ENCODE data around the gene NOVA2. TPM values are rescaled to one million over a fixed set of nuclear protein-coding genes. Genes with fewer than 3 reads are reported as not detected.

The NOVA2 gene
- total and polyA plus RNA-seq, 9 of the 15 experiments (the other 6 are each of a cell fraction or from before 2014, with no cell fraction given) = not detected

DNA sequence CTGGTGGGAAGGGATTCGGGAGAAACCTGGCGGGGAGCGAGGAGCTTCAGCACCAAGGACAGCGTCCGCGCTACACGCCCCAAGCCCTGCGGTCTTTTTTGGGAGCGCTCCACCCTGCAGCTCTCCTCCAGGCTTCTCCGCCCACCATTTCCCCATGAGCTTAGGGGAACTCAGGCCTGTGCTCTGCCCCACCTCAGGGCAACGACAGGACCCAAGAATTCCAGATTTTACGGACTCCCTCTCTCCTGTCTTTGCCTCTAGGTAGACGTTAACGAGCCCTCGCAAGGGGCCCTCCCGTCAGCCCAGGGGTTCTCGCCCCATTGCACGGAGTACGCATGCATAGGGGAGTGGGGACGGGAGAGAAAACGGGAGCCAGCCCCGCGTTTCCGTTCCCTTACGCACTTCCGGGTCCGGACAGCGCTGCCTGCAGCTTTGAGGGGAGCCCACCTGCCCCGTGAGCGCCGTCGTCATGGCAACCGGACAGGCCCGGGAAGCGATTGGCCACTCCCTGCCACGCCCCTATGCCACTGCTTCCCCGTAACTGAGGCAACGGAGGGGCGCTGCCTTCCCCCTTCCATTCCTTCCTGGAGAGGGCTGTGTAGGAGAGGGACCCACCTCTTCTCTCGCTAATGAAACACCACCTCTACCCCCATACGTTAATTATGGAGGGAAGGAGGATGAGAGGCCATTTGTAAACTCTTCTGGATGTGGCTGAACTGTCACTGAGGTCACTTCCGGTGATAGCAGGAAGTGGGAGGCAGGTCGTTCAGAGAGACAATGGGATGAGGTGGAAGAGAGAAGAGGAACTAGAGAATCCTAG, 20.8 kb downstream of the NOVA2 start (continued):
- peak; percentile 52; the same call in 1 of the 2 replicates for TF ChIP-seq DMBX1 (CRISPR knock-in tag; IDR thresholded peaks at IDR 0.05; ENCODE audit: borderline replicate concordance)
- no peak for TF ChIP-seq HMGN3 (IDR thresholded peaks at IDR 0.05; ENCODE audit: borderline replicate concordance, extremely low read depth, insufficient read length, low read depth, low read length)
- TF ChIP-seq, protein P1, sequence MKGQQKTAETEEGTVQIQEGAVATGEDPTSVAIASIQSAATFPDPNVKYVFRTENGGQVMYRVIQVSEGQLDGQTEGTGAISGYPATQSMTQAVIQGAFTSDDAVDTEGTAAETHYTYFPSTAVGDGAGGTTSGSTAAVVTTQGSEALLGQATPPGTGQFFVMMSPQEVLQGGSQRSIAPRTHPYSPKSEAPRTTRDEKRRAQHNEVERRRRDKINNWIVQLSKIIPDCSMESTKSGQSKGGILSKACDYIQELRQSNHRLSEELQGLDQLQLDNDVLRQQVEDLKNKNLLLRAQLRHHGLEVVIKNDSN (CRISPR knock-in tag; IDR thresholded peaks at IDR 0.05) = no peak
- TF ChIP-seq ILF3 (IDR thresholded peaks at IDR 0.05; ENCODE audit: borderline replicate concordance) = no peak
- TF ChIP-seq HDAC3 (IDR thresholded peaks at IDR 0.05; ENCODE audit: borderline replicate concordance, partially characterized antibody) = no peak
- no peak for TF ChIP-seq BACH1 (tag; IDR thresholded peaks at IDR 0.05)
- TF ChIP-seq SMAD4 (CRISPR knock-in tag; conservative IDR thresholded peaks at IDR 0.05) = no peak
- no peak for TF ChIP-seq SIX5 (IDR thresholded peaks at IDR 0.05; ENCODE audit: borderline replicate concordance in 1 of 2, insufficient read depth in 1 of 2, low read depth in 1 of 2, low read length in 2 of 2)
- TF ChIP-seq, protein P2, sequence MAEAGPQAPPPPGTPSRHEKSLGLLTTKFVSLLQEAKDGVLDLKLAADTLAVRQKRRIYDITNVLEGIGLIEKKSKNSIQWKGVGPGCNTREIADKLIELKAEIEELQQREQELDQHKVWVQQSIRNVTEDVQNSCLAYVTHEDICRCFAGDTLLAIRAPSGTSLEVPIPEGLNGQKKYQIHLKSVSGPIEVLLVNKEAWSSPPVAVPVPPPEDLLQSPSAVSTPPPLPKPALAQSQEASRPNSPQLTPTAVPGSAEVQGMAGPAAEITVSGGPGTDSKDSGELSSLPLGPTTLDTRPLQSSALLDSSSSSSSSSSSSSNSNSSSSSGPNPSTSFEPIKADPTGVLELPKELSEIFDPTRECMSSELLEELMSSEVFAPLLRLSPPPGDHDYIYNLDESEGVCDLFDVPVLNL (CRISPR knock-in tag; IDR thresholded peaks at IDR 0.05; ENCODE audit: low read depth) = no peak
- TF ChIP-seq RBBP5 (IDR thresholded peaks at IDR 0.05; ENCODE audit: borderline replicate concordance, insufficient read depth, low read length, poor library complexity, severe bottlenecking) = no peak
- TF ChIP-seq, protein P3, sequence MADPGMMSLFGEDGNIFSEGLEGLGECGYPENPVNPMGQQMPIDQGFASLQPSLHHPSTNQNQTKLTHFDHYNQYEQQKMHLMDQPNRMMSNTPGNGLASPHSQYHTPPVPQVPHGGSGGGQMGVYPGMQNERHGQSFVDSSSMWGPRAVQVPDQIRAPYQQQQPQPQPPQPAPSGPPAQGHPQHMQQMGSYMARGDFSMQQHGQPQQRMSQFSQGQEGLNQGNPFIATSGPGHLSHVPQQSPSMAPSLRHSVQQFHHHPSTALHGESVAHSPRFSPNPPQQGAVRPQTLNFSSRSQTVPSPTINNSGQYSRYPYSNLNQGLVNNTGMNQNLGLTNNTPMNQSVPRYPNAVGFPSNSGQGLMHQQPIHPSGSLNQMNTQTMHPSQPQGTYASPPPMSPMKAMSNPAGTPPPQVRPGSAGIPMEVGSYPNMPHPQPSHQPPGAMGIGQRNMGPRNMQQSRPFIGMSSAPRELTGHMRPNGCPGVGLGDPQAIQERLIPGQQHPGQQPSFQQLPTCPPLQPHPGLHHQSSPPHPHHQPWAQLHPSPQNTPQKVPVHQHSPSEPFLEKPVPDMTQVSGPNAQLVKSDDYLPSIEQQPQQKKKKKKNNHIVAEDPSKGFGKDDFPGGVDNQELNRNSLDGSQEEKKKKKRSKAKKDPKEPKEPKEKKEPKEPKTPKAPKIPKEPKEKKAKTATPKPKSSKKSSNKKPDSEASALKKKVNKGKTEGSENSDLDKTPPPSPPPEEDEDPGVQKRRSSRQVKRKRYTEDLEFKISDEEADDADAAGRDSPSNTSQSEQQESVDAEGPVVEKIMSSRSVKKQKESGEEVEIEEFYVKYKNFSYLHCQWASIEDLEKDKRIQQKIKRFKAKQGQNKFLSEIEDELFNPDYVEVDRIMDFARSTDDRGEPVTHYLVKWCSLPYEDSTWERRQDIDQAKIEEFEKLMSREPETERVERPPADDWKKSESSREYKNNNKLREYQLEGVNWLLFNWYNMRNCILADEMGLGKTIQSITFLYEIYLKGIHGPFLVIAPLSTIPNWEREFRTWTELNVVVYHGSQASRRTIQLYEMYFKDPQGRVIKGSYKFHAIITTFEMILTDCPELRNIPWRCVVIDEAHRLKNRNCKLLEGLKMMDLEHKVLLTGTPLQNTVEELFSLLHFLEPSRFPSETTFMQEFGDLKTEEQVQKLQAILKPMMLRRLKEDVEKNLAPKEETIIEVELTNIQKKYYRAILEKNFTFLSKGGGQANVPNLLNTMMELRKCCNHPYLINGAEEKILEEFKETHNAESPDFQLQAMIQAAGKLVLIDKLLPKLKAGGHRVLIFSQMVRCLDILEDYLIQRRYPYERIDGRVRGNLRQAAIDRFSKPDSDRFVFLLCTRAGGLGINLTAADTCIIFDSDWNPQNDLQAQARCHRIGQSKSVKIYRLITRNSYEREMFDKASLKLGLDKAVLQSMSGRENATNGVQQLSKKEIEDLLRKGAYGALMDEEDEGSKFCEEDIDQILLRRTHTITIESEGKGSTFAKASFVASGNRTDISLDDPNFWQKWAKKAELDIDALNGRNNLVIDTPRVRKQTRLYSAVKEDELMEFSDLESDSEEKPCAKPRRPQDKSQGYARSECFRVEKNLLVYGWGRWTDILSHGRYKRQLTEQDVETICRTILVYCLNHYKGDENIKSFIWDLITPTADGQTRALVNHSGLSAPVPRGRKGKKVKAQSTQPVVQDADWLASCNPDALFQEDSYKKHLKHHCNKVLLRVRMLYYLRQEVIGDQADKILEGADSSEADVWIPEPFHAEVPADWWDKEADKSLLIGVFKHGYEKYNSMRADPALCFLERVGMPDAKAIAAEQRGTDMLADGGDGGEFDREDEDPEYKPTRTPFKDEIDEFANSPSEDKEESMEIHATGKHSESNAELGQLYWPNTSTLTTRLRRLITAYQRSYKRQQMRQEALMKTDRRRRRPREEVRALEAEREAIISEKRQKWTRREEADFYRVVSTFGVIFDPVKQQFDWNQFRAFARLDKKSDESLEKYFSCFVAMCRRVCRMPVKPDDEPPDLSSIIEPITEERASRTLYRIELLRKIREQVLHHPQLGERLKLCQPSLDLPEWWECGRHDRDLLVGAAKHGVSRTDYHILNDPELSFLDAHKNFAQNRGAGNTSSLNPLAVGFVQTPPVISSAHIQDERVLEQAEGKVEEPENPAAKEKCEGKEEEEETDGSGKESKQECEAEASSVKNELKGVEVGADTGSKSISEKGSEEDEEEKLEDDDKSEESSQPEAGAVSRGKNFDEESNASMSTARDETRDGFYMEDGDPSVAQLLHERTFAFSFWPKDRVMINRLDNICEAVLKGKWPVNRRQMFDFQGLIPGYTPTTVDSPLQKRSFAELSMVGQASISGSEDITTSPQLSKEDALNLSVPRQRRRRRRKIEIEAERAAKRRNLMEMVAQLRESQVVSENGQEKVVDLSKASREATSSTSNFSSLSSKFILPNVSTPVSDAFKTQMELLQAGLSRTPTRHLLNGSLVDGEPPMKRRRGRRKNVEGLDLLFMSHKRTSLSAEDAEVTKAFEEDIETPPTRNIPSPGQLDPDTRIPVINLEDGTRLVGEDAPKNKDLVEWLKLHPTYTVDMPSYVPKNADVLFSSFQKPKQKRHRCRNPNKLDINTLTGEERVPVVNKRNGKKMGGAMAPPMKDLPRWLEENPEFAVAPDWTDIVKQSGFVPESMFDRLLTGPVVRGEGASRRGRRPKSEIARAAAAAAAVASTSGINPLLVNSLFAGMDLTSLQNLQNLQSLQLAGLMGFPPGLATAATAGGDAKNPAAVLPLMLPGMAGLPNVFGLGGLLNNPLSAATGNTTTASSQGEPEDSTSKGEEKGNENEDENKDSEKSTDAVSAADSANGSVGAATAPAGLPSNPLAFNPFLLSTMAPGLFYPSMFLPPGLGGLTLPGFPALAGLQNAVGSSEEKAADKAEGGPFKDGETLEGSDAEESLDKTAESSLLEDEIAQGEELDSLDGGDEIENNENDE (IDR thresholded peaks at IDR 0.05; ENCODE audit: low read depth, low read length) = no peak
- no peak for TF ChIP-seq PCBP2 (IDR thresholded peaks at IDR 0.05; ENCODE audit: low read depth, low read length, poor library complexity, severe bottlenecking)
- no peak for TF ChIP-seq ZNF24 (IDR thresholded peaks at IDR 0.05)
